Activated CD4-positive, alpha-beta T cell treated with anti-CD3 and anti-CD28 coated beads for 4 hours (primary cell): ENCODE data around the gene MRC1.

Source experiments
- DNase-seq, 2 donors: peaks; one replicate each; pipeline ENCODE4 v3.0.0-alpha.2; 2020

MRC1 gene

DNA sequence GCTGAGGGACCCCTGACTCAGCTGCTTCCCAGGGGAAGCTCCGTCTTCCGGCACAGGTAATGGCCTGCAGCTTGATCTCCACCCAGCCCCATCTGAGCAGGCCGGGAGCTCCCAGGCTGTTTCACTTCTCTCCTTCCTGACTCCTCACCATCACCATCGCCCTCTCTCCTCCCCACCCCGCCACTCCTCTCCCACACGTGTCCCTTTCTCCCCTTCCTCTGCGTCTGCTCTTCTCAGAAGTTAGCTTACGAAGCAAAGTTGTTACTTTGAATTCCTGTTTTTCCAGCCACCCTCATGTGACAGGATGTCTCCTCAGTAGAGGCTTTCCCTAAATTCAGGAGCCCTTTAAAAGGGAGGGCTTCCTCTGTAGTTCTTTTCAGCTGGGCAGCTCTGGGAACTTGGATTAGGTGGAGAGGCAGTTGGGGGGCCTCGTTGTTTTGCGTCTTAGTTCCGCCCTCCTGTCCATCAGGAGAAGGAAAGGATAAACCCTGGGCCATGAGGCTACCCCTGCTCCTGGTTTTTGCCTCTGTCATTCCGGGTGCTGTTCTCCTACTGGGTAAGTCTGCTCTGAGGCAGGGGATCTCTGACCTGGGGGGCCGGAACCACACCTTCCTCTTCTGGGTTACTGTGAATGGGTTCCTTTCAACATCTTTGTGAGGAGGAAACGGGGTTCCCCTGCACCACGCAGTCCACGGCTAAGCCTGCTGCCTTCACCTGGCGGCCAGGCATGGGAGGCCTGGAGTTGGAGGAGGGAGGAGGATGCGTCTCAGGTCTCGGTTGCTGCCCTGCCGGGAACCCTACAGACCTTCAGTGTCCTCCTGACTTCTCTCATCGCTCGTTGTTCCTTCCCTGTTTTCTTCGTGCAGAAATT, at the start of gene MRC1:
TSS of gene MRC1 (plus strand) at position 378 of the 871 bp plus-strand sequence. CDS start at position 496, 118 bp downstream.
- DNase-seq: no peak

DNA sequence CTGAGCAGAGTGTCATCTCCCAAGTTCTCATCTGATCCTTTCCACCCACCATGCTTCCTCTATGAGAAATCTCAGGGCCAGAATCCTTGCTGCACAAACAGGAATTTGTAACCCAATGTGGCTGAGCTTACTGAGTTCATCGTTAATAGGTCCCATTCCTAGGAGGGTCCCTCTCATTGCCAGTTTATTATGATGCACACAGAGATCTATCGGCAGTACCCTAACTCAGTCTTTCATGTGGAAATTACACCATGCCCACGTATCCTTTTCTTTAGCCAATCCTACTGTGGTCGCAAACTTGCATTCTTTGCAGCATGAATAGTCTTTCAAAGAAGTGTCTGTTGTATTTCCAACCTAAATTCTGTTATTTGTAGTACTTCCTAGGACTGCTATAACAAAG, 45.0 kb upstream of the MRC1 start:
- no peak for DNase-seq

DNA sequence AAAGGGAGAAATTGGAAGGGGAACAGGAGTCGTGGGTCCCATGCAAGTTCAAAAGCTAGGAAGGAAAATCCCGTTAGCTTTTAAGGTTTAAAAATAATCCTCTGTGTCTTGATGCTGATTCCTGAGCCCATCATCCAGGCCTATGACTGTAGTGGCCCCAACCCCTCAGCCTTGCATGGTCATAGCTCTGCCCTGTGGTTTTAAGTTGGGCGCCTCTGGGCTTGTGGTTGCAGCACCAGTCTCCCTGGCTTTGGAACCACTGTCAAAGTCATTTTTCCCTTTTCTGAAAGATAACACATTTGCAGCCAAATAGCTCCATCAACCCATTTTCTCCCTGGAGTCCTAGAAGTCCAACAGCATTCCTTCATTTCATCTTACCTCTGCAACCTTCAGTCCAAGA, 43.5 kb upstream of the MRC1 start:
- DNase-seq: no peak

DNA sequence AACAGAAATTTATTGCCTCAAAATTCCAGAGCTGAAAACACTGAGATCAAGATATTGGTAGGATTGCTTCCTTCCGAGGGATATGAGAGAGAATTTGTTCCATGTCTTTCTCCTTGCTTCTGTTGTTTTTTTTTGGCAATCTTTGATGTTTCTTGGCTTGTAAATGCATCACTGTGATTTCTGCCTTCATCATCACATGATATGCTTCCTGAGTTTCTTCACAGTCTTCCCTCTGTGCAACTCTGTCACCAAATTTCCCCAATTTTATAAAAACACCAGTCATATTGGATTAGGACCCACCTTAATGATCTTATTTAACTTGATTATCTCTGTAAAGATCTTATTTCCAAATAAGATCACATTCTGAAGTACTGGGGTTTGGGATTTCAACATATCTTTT, 42.4 kb upstream of the MRC1 start:
- DNase-seq: no peak

DNA sequence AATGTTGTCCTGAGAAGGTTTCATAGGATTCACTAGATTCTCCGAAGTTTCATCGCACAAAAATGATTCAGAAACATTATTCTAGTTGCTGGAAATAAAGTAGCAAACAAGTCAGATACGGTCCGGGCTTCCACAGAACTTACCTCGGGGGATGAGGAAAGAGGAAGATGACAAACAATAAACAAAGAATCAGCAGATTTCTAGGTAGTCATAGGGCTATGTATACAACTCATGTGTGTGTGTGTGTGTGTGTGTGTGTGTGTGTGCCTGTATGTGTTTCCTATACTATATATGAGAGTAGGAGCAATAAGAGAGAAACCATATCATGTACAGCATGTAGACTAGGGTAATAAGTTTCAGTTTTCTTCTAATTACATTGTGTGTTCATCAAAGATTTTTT, 40.7 kb upstream of the MRC1 start:
- DNase-seq: no peak

DNA sequence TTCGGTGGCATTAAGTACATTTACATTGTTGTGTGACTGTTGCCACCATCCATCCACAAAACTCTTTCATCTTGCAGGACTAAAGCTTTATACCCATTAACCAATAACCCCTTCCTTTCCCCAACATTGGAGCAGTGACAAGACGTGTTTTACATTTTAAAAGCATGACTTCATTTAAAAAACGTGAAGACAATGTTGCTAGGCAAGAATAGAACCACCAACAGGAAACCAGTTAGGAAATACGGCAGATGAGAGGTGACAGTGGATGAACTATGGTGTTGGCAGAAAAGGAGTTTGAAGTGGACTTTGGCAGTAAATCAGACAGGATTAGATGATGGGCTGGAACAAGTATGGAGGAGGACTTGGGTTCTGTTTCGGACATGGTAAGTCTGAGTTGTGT, 40.2 kb upstream of the MRC1 start:
- no peak for DNase-seq

DNA sequence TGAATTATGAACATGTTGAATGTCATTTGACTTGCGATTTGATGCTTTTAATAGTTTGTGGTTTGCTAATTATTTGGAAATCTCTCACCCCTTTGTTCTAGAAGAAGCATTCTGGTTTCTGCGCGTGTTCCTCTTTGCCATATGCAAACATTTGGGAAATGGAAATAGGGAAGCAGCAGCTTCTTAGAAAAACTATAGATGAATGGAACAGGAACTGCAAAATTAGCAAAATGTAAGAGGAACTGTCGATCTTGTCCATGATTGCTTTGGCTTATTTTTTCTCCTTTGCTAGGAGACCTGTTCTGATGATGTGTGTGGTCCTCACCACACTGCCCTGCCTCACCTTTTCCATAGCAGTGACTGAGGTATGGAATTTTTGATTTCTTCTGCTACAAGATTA, 38.1 kb upstream of the MRC1 start:
- no peak for DNase-seq

DNA sequence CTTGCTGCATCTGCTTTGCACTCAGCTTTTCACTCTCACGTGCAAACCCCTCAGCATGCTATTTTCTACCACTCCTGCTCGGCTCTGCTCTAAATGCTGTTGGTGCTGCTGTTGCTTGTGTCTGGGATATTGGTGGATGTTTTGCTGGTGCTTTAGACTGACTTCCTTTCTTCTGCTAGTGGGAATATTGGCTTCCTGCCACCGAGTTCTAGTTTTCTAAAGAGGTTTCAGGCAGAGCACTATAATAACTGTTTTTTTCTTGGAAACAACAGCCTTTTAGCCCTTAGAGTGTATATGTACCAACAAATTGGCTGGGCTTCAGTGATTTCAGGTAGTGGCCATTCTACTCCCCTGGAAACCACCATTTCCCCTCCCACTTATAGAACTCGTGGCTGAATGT, 29.4 kb upstream of the MRC1 start:
- no peak for DNase-seq

DNA sequence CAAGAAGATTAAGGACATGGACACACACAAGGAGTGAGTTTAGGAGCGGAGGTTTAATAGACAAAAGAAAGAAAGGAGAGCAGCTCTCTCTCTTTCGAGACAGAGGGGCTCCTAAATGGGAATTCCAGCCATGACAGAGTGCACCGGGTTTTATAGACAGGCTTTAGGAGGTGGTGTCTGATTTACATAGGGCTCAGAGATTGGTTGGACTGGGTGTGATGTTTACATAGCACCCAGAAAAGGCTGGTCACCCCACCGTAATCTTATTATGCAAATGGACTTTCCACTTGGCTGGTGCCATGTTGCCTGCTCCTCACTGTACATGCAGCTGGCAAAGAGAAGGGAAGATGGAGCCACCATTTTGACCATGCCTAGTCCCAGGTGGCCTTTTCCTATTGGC, 28.4 kb upstream of the MRC1 start:
- DNase-seq: no peak

DNA sequence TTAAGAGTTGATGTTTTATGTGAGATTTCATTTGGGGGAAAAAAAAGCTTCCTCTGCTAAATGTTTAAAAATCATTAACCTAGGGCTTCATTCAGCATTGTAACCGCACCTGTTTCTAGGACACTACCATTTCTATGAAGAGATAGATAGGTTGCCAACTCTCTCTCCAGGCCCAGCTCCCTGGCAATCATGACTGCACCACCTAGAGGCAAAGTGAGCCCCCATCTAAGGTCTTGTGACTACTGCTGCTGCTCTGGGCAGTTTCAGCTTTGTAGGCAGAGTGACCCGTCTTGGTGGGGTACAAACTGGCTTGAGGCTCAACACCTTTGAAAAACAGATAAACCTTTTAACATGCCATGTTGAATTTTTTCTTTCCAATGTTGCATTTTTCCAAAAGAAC, 27.3 kb upstream of the MRC1 start:
- DNase-seq: no peak

DNA sequence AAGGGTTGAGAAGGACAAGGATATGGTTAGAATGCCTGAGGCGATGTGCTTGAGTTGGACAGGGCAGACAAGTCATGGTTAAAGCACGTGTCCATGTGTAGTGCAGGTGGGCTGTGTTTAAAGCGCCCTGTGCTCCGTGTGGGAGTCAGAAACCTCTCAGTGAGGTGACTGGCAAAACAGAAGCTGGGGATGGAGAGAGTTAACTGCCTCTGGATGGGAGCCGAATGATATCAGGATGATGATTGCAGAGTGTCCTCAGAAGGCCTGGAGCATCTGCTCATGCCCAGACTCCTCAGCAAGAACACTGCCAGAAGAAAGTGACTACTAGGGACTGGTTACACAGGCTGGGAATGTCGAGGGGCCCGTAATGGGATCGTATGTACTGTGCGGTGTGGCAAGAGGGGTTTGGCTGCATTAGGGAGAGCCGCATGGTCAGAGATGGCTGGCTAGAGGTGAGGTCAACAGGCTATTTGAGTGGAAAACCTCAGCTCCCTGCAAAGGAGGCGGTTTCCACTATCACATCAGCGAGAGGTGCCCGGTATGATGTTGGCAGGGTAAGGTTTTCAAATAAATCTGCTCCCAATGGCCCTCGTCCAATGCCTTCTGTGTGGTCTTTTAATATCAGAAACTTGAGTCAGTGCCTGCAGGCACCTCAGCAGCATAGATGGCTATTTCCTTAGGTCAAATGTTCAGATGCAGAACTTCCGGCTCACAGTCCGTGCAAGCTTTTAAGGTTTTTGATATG, 26.1 kb upstream of the MRC1 start:
- no peak for DNase-seq

DNA sequence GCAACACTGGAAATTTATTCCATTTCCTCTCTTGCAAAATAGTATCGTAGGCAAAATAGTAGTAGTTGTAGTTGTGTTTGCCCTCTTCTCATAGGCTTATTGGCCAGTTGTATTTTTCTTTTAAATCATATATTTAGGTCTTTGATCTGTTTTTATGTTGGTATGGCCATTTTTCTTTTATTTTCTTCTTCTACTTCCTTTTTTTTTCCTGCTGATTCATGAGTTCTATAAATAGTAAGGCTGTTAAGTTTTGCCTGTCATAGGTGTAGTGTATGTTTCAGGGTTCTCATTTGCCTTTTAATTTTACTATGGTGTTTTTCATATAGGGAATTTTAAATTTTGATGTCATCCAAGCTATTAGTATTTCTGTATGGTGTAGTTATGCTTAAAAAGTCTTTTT, 25.4 kb upstream of the MRC1 start:
- no peak for DNase-seq

DNA sequence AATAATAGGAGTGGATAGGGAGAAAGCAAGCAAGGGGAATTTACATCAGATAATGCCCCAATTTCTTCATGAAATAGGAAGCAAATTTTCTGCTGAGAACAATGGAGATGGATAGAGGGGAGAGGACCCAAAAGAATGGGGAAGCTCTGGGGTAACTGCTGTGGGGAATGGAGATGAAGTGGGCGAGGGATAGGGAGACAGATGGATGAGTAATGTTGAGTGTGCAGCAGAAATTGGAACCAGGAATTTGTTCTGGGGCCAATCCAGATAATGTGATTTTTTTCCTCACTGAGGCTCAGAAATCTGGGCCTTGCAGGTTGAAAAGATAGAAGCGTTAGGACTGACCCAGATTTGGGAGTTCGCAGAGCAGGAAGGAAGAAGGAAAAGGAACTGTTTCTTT, 24.5 kb upstream of the MRC1 start:
- DNase-seq: no peak

DNA sequence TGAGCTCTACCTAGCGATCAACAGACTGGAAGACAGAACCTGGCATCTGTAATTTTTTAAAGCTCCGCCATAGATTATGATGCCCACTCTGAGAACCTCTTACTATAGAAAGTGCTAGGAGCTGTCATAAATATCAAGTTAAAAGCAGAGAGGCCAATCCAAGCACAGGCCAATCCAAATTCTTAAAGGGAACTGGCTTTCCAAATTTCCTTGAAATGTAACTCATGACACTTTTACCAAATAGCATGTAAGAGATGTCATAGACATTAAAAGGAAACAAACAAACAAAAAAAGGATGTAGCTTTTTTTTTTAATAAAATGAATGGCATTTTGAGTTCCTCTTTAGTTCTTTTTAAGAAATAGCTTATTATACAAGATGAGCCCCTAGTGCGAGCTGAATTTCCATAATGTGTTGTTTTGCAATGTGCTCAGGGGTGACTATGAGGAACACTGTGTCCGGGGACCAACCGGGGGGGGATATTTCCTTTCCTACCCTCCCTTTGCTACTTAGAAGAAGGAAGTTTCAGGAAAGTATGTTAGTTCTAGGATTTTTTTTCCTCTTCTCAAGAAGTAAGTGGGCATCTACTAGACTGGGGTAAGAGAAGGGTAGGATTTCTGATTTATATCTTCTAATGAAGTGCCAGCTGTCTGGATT, 23.7 kb upstream of the MRC1 start:
- DNase-seq: no peak

DNA sequence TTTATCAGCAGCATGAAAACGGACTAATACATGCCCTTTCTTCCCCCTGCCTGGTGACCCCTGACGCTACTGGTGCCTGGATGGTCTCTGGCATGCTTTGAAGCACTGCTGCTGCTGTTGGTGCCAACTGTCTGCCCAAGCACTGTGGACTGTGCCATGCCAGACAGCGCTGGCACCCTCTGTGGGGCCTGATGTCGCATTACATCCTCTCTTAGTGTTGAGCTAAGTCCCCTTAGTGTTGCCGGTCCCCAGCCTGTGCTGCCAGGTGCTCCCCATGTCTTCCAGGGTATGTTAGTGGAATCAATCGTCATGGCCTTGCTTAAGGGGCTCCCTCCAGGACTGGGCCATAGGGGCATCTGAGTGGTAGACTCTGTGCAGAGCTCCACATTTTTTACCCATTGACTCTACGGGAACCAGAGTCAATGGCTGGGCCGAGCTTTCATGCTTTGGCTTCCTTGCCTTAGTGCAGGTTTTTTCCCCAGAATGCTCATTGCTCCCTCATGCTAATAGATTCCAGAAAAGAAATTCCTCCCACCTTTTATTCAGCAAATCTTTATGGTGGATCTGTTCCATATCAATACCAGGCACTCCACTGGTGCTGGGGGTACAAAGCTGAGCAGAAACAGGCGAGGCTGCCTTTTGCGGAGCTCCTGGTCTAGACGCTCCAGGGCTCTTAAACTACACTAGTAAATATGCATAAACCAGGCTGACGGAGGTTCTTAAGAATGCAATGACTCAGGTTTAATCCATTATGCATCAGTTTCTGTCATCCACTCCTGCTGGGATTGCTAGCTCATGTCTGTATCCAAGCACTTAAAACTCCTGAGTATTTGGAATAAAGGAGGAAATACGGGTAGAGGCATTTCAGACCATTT, 21.8 kb upstream of the MRC1 start:
- DNase-seq: no peak

DNA sequence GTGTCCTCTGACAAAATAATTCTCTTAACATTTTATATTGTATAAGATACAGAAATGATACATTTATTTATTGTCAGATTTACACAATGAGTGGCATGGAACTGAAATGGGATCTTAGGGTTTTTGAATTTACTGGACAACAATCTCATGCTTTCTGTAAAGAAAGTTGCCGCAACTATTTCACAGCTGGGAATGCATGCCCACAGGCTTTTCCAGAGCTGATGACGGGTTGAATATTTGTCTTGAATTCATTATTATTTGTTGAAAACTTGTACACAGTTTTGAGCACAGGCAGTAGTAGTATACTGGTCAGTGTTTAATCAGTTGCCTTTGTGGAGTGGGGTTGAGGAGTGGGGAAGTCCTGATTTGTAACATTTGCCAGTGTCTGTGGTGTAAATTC, 20.5 kb upstream of the MRC1 start:
- DNase-seq: no peak

DNA sequence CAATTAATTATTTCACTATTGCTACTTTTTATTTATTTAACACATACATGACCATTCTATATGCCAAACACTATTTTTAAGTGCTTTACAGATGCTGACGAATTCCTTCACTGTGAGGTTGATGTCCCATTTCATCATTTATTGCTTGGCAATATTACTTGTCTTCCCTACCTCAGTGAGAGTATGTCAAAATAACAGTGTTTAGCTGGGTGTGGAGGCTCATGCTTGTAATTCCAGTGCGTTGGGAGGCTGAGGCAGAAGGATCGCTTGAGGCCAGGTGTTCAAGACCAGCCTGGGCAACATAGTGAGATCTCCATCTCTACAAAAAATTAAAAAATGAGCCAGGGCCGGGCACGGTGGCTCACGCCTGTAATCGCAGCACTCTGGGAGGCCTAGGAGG, 19.8 kb upstream of the MRC1 start:
- DNase-seq: no peak

DNA sequence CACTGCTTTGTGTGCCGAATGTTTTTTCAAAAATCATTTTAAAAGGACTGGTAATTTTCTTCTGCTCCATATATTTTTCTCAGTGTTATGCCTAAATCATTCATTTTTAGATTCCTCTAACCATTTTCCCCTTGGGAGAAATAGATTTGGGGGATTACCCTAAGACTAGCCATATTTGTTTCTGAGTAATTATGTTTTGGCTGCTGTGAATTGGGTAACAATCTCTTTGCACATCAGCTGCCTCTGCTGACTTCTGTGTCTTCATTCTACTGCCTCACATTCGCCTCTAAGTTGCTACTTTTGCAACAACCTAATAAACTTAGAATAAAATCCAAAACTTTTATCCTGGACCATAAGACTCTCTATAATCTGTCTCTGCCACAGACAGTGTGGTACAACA, 18.5 kb upstream of the MRC1 start:
- DNase-seq: no peak

DNA sequence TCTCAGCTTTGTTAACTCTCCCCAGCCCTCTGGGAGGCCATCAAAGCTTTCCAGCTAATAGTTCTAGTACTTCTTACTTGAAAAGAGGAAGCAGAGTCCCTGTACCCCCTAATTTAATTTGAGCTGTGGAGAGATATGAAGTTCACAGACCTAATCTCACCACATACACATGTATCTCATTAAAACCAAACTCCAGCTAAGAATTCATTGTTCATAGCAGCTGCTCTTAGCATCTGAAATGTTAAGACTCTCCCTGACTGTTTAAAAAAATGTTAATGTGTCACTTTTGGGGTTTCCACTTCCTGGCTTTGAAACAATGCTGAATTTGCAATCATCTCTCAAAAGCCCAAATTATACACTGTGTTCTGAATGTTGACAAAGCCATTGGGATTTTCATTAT, 16.2 kb upstream of the MRC1 start:
- no peak for DNase-seq

DNA sequence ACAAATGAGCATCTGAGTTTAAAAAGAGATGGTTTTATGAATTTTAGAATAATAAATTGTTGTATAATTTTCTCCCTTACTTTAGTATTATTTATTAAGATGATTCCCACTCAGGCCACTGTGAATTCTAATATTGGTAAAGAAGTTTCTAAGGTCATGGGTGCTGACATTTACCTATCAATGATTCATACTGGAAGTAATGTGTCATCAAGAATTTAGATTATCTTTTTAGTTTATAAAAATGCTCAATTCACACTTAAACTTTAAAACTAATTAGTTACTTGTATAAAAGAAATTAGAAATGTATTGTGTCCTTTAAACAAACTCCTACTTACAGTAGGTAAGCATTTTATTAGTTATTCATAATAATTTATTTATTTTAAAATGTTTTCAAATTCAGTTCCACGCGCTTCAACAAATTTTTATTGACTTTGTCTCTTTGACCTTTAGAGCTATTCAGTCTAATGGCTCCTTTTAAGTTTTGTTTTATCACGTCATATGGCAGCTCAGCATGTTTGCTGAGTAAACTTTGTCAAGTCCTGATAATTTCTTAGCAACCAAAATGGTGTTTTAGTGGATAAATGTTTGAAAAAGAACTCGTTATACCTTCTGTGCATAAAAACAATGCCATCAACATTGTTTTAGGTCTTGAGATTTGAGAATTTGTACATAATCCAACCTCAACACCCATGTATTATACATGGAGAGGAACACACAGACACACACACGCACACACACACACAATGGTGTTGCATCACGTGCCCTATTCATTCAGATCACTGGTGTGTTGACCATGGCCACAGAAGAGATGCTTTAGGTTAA, 15.1 kb upstream of the MRC1 start:
- no peak for DNase-seq

DNA sequence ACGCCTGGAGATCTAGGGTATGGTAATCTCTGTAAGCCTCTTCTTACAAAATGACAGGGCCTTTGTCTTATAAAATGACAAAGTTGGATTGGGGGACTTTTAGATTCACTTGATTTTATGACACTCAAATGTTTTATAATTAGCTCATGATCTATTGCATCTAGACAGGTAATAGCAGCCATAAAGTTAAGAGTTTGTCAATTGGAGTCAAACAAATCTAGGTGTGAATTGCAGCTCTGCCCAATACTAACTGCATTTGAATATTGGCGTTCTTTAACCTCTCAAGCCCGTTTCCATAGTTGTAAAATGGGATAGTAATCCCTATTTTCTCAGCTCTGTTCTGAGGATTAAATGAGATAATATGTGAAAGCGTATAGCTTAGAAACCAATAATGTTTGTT, 14.1 kb upstream of the MRC1 start:
- no peak for DNase-seq
